Forelimb muscle (tissue), 1 donor: ENCODE measurements around the gene PCK1. TPM values are rescaled to one million over a fixed set of nuclear protein-coding genes. Genes with fewer than 3 reads are reported as not detected.
"Not testable (repeated sequence)": the region's sequence is repeated elsewhere in the genome, so short reads cannot be mapped to it uniquely, and the experiment has no call there.

Source experiments
- DNase-seq: peaks from one replicate; pipeline ENCODE4 v3.0.0-alpha.2; 2013; ENCODE audit warnings: low read depth
- polyA plus RNA-seq: library from polyadenylated mRNA; unstranded; fragments of 120-200 nt; gene quantifications from one replicate; pipeline ENCODE4 v1.2.1, GENCODE V29; 2013; ENCODE audit not compliant: insufficient read length

The PCK1 gene
- 0.24 TPM for polyA plus RNA-seq

DNA sequence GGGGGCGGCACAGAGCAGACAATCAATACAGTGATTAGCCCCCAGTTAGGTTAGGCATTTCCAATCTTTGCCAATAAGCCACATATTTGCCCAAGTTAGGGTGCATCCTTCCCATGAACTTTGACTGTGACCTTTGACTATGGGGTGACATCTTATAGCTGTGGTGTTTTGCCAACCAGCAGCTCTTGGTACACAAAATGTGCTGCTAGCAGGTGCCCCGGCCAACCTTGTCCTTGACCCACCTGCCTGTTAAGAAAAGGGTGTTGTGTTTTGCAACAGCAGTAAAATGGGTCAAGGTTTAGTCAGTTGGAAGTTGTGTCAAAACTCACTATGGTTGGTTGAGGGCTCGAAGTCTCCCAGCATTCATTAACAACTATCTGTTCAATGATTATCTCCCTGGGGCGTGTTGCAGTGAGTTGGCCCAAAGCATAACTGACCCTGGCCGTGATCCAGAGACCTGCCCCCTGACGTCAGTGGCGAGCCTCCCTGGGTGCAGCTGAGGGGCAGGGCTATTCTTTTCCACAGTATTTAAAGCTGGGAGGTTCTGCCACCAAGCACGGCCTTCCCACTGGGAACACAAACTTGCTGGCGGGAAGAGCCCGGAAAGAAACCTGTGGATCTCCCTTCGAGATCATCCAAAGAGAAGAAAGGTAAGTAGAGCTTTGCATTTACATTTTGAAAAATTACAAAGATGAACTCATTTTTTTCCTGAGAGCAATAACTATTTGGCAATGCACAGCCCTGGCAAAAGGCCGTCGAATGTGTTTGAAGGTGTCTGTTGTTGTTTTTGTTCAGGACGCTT is at the start of gene PCK1:
Gene PCK1 (plus strand): TSS at position 557 of the 802 bp plus-strand sequence. CDS start 302 bp downstream, outside the sequence.
- DNase-seq: no peak

GRCh38 chr20:57511709-57512108 is 49.2 kb upstream of the PCK1 start:
- DNase-seq: not testable (repeated sequence)

DNA sequence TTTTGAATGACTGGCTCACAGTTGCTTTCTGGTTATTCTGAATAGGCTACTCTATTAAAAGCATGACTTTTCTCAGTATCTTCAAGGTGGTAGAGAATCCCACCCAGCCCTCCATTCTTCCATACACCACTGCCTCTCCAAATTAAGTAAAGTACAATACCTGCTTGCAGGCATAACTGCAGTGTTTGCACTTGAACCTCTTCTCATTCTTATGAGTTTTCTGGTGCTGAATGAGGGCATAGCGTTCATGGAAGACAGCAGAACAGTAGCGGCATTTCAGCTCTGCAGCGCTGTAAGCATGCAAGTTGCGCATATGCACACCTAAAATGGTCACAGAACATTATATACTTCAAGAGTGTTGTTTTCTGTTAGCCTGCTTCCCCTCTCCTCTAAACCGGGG is 48.5 kb upstream of the PCK1 start:
- DNase-seq: no peak

DNA sequence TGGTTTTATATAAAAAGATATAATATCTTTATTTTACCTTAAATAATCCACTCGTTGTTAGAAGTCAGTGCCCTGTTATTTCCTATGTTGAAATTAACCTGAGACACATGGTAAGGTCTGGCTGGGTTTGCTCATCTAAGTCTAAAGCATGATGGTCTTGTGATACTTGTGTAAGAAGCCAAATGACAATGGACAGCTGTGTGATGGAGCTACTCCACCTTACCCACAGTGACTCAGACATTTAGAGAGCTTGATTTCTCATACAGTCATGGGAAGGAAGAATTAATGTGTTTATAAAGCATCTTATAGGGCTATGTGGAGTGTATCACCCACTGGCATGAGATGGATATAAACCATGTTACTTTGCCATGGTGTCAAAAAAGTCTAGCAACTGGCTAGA is 47.7 kb upstream of the PCK1 start:
- DNase-seq: no peak

GRCh38 chr20:57514273-57514751 is 46.6 kb upstream of the PCK1 start:
- no peak for DNase-seq

DNA sequence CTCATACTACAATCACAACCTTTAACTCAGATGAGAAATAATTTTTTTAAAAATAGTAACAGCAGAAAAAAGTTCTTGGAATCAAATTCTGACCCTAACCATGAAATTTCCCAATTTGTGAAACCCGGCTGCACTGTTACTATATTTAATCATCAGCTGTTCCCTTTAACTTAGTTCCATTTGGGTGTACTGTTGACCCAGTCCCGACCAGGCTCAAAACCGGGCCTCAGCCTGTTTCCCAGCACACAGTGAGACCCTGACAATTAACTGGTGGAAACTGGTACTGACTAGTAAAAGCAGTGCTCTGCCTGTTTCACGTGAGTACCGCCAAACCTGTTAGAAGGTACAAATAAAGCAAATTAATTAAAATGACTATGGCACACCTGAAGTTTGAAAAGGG is 43.0 kb upstream of the PCK1 start:
- DNase-seq: no peak

- DNase-seq: no peak
Observed at GRCh38 chr20:57522380-57523140, 38.4 kb upstream of the PCK1 start.

GRCh38 chr20:57523782-57524181 is 37.1 kb upstream of the PCK1 start:
- no peak for DNase-seq

- DNase-seq: no peak
Observed at GRCh38 chr20:57524511-57525176, 36.3 kb upstream of the PCK1 start, which contains the start of gene CTCFL. CTCFL (minus strand) TSS chr20:57525140; CDS start chr20:57524205, 935 bp downstream.

DNA sequence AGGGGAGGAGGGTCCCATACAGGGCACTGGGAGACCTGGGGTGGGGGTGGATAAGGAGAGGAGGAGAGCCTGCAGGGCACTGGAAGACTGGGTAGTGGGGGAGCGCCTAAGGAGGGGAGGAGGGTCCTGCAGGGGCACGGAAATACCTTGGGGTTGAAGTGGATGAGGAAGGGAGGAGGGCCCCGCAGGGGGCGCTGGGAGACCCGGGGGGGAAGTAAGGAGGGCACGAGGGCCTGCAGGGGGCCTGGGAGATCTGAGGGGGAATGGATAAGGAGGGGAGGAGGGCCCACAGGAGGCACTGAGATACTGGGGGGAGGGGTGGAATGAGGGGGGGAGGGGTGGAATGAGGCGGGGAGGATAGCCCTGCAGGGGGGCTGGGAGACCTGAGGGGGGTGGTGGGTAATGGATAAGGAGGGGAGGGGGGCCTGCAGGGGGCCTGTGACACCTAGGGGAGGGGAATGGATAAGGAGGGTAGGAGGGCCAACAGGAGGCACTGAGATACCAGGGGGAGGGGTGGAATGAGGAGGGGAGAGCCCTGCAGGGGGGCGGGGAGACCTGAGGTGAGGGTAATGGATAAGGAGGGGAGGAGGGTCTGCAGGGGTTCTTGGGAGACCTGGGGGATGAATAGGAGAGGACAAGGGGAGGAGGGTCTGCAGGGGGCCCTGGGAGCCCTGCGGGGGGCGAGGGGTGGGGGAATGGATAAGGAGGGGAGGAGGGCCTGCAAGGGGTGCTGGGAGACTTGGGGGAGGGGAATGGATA is 35.4 kb upstream of the PCK1 start:
- no peak for DNase-seq

- no peak for DNase-seq
Observed at GRCh38 chr20:57526087-57526884, 34.6 kb upstream of the PCK1 start.

DNA sequence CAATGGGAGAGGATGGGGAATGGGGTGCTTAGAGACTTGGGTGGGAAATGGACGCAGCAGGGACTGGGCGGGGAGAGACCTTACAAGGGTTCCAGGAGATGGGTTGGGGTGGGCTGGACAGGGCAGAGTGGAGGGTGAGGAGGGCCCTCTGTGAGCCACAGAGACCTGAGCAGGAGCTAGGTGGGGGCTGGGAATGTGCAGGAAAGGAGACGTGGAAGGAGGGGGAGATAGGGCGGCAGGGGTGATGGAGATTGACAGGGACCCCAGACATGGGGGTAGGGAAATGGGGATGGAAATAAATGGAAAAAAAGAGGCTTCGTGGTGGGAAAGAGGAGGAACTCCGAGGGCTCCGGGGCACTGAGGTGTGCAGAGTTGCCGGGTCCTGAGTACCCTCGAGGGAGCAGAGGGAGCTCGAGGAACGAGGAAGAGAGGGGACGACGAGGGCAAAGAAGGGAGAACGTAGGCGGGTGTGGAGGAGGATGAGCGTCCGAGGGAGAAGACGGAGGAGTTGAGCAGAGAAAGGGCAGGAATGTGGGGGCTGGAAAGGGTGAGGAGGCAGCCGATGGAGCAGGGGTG is 33.9 kb upstream of the PCK1 start:
- DNase-seq: no peak

DNA sequence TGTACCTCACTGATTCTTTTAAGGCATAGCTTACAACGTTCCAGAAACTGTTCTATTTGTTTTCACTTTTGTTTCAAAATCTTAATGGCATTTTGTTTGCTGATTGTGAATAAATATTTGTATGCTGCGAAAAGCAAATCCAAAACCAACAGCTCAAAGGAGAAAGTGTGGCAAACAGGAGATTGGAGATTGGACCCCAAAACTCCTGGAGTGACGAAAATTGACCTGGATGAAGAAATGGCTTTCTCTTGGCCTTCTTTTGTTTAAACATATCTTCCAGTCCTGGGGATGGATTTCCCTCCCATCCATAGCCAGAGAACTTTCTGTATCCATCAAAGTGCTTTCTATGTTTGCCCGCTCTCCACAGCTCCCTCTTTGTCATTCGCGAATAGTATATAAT is 33.2 kb upstream of the PCK1 start:
- DNase-seq: no peak

DNA sequence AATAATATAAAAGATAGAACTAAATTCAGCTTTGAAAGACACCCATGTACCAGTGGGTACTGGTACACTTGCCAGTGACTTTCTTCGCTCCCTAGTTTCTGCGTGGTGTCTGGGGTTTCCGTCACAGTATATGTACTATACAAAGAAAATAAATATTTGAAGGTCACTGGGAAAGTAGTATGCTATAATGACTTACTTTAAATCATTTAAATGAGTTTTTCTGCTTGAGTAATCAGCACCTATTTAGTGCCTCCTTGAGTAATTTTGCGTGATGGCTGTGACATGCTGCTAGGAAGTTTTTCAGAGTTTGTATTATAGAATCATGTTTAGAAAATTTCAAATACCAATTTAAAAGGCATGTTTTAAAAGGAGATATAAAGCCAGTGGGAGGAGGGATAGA is 32.8 kb upstream of the PCK1 start:
- no peak for DNase-seq

DNA sequence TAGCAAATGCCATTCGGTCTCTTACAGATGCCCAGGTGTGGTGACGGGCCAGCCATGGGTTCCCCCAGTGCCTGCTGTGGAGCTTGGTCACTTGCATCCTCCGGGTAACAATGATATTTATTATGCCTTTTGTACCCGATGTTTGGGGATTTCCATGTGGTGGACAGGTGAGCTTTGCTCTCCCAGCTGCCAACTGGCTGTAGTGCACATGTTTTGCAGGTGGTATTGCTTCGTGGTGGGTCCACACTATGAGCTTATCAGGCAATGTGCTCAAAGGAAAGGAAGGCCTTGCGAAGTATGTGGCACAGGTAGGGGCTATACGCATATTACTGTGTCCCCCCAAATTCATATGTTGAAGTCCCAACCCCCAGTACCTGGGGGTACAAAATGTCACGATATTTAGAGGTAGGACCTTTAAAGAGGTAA is 31.7 kb upstream of the PCK1 start:
- no peak for DNase-seq

DNA sequence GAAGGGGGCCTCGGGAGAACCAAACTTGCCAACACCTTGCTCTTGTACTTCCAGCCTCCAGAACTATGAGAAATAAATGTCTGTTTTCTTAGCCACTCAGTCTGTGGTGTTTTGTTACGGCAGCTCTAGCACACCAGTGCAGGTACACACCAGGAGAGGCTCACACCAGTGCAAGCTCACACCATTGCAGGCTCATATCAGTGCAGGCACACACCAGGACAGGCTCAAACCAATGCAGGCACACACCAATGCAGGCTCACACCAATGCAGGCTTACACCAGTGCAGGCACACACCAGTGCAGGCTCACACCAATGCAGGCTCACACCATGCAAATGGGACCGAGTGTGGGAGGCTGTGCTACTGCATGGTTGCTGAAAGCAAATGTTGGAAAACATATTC is 31.1 kb upstream of the PCK1 start:
- no peak for DNase-seq

DNA sequence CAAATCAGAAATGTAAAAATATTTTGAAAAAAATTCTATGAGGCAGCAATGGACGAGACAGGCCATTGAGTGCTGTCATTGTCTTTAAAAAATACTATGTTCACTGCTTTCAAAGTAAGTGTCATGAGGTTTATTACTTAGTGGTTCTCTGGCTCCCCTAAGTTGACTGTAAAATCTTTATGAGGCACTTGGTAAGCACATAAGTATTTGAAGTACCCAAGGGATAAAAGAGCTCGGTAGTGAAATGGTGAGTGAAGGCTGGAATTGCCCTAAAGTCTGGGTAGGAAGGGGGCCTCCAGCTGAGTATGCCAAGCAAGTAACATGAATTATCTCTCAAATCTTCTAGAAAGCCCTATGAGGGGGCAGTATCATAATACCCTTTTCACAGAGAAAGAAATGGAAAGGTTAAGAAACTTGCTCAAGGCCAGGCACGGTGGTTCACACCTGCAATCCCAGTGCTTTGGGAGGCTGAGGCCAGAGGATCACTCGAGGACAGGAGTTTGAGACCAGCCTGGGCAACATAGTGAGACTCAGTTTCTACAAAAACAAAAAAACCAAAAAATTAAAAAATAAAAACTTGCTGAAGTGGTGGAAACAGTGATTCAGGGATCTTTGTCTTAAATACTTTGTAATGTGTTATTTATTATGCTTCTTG is 30.5 kb upstream of the PCK1 start:
- no peak for DNase-seq

DNA sequence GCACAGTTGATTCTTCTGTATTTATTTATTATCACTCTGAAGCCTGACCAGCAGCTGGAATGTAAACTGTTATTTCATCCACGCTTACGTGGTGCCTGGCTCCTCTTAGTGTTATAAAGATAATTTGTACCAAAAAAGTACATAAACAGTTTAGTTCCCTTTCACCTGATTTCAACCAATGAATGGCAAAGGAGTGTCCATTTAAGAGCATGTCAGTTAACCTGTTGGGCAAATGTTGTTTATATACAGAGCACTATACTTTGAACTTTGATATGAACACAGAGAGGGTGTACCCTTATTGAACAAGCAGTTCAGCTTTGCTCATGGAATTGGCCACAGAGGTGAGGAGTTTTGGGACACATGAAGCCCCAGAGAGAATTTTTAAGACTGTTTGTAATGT is 28.8 kb upstream of the PCK1 start:
- no peak for DNase-seq

GRCh38 chr20:57535297-57535696 is 25.6 kb upstream of the PCK1 start:
- DNase-seq: no peak
